Urothelium cell line (cell line): ENCODE measurements around the gene ENAH.
A peak's percentile ranks its signal among the peaks of the same experiment; 100 is the strongest.
"Not testable (repeated sequence)": the region's sequence is repeated elsewhere in the genome, so short reads cannot be mapped to it uniquely, and the experiment has no call there.

Experiments
- DNase-seq: peaks from one replicate; pipeline ENCODE4 v3.0.0; 2011; ENCODE audit warnings: low spot score, mixed read lengths
- FAIRE-seq: peaks from 2 replicates; lab custom pipeline; 2011; peaks lifted over from hg19 to GRCh38; lab: Jason Lieb, UNC

Gene ENAH

GRCh38 chr1:225652729-225653462, at the start of gene ENAH:
Gene ENAH, minus strand, starts transcription at chr1:225653123. Its CDS starts 433 bp downstream, at chr1:225652690.
- peak; percentile 90 for DNase-seq
- FAIRE-seq, result no peak

DNA sequence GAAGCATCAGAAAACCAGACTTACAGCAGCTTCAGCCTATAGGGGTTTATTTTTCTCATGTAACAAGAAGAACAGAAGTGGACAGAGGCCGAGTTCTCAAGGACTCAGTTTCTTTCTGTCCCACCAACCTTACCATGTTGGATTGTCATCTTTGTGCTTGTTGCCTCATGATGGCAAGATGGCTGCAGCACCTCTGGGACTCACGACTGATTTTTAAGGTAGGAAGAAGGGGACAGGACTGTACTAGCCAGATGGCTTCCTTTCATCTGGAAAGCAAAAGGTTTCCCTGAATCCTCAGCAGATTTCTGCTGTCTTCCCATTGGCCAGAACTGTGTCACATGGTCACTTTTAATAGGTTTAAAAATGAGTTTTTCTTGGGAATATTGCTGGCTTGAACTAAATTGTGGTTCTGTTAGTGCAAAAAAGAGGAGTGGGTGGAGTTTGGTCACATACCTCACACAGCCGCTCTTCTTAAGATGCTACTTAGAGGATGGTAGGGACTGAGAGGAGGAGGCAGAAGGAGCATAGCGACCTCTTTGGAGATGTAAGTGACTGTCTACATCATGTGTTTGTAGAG, 48.1 kb upstream of the ENAH start:
- no peak for FAIRE-seq
- peak; percentile 48 for DNase-seq

- FAIRE-seq, result peak; percentile 13
- DNase-seq, result peak; percentile 82
Measured at GRCh38 chr1:225700164-225700821, 47.4 kb upstream of the ENAH start.

DNA sequence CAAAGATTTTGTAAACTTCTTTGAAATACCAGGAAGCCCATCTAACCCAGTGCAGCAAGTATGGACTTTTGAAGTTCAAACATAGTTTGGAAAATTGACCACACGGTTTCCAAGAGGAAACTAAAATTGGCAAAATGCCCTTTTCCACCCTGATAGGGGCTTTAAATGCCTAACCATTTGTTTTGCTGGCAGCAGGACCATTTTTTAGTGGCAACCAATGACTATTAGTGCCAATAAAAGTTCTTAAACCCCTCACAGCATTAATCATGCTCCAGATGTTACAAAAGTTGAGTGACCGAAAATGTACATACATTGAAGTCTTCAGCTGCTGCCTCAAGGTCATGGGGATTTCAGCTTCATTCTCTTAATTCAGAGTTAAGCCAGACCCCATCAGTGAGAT, 46.4 kb upstream of the ENAH start:
- FAIRE-seq (no peak), DNase-seq (no peak)

DNA sequence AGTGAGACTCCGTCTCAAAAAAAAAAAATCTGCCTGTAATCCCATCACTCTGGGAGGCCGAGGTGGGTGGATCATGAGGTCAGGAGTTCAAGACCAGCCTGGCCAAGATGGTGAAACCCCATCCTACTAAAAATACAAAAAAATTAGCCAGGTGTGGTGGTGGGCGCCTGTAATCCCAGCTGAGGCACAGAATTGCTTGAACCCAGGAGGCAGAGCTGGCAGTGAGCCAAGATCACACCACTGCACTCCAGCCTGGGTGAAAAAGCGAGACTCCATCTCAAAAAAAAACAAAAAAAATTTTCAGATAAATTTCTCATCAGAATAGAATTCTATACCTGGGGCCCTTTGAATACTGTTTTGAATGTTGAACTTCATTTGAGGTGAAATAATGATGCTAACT, 45.3 kb upstream of the ENAH start:
- not testable (repeated sequence) for FAIRE-seq, DNase-seq

GRCh38 chr1:225697428-225697827, 44.5 kb upstream of the ENAH start:
- no peak for FAIRE-seq

GRCh38 chr1:225695578-225696337, 42.8 kb upstream of the ENAH start:
- FAIRE-seq (no peak), DNase-seq (no peak)

More at GRCh38 chr1:225697428-225697827, 44.5 kb upstream of the ENAH start:
- DNase-seq, result no peak

DNA sequence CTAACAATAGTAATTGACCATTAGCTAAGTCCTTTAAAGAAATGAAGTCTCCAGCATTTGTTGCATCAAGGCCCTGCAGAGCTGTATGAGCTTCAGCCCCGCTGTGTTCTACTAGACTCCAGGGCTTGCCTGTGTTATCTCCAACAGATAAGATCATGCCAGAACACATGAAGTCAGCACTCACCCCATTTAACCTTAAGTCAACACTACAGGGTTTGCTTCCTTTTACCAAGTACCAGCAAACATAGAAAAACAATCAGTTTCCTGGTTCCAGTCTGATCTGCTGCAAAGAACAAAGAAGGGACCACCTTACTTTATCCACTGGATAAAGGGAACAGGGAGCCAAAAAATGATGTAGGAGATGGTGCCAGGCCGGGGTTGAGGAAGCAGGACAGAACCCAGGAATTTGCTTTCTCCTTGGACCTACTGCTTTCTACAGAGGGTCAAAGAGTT, 41.3 kb upstream of the ENAH start:
- DNase-seq (no peak), FAIRE-seq (no peak)

DNA sequence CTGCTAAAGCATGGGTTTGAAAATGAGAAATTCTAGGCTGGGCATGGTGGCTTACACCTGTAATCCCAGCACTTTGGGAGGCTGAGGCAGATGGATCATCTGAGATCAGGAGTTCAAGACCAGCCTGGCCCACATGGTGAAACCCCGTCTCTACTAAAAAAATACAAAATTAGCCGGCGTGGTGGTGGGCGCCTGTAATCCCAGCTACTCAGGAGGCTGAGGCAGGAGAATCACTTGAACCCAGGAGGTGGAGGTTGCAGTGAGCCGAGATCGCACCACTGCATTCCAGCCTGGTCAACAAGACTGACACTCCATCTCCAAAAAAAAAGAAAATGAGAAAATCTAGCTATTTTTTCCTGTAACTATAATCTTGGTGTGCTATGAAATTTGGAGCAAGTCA, 40.8 kb upstream of the ENAH start:
- not testable (repeated sequence) for DNase-seq, FAIRE-seq

GRCh38 chr1:225693085-225693696, 40.3 kb upstream of the ENAH start:
- FAIRE-seq, result no peak

GRCh38 chr1:225692517-225692879, 39.6 kb upstream of the ENAH start:
- FAIRE-seq (no peak), DNase-seq (no peak)

More at GRCh38 chr1:225693085-225693696, 40.3 kb upstream of the ENAH start:
- no peak for DNase-seq

DNA sequence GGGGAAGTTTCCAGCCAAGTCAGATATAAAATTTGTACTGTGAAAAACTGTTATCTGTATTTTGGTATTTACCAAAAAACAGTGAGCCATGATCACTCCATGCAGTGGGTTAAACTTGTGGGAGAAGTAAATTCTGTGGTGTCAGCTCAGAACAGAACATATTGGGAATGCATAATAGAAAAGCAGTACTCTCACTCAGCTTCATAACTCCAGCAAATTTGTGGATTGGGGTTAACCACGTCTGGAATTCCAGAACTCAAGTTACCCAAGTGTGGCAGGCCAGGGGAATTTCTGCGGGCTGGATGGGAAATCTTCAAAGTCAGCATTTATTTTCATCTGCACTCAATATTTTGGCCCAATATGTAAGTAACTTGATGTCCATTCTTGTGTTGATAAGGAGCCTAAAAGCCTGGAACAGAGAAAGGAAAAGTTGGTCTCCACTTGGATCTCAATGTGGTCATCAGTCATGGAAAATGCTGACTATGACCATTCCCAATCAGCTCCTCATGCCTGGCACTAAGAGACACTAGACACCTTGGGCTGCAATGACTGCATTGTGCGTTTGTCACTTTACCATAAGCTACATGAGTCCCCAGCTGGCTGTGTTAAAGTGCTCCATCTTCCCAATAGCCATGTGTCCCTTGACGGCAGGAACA, 39.1 kb upstream of the ENAH start:
- FAIRE-seq (no peak), DNase-seq (peak; percentile 60)

- no peak for FAIRE-seq
- peak; percentile 45 for DNase-seq
Measured at GRCh38 chr1:225691377-225691776, 38.5 kb upstream of the ENAH start.

DNA sequence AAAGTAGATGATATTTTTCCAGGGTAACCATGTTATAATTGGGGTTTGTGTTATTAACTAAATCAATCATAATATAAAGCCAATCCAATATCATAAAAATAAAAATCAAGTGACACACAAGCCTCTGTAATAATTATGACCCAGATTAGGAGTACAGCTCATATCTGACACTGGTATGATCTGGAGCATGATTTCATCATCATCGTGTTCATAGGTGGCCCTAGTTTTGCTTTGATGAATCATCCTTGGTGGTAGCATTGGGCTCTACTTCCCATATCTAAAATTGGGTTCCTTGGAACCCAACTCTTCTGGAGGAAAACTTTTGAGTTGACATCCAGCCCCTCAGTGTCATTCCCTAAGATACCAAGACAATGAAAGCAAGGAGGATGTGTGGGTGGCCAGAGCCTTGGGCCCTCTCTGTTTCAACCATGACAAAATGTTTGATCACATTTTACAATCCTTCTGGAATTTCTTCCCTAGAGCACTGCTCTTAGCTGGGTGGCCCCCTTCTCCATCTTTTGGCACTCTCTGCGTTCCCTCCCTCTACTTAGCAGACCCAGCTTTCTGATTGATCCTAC, 37.0 kb upstream of the ENAH start:
- FAIRE-seq, result no peak
- DNase-seq, result no peak

- no peak for FAIRE-seq
Measured at GRCh38 chr1:225688345-225688744, 35.4 kb upstream of the ENAH start.

DNA sequence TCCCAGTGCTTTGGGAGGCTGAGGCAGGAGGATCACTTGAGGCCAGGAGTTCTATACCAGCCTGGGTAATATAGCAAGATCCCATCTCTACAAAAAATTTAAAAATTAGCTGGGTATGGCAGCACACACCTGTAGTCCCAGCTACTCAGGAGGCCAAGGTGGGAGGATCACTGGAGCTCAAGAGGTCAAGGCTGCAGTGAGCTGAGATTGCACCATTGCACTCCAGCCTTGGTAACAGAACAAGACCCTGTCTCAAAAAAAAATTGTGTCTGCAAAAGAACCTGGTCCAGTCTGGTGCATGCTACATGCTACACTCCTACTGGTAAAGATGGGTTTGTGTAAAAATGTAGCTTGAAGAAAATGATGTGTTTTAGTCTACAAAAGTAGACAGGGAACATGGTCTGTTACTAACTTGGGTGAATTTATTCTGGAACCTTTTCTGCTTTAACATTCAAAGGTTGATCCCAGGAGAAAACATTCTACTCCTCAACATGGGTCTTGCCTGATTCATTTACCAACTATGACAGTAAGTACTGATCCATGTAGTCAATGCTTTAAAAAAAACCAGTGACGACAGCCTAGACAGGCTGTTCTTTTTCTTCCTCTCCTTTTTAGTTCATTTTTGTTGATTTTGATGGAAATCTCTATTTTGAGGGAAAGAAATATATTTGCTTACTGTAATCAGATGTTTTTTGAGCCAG, 32.7 kb upstream of the ENAH start:
- no peak for FAIRE-seq
- no peak for DNase-seq

More at GRCh38 chr1:225688345-225688744, 35.4 kb upstream of the ENAH start:
- no peak for DNase-seq

DNA sequence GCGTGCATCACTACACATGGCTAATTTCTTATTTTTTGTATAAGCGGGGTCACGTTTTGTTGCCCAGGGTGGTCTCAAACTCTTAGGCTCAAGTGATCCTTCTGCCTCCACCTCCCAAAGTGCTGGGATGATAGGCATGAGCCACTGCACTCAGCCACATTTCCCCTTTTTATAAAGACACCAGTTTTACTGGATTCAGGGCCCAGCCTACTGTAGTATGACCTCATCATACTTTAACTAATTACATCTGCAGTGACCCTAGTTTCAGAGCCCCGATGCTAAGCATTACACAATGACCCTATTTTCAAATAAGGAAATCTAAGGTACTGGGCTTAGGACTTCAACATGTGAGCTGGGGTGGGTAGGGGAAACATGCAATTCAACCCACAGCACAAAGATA, 31.8 kb upstream of the ENAH start:
- DNase-seq (no peak), FAIRE-seq (no peak)

- FAIRE-seq (no peak), DNase-seq (no peak)
Measured at GRCh38 chr1:225681231-225681630, 28.3 kb upstream of the ENAH start.

DNA sequence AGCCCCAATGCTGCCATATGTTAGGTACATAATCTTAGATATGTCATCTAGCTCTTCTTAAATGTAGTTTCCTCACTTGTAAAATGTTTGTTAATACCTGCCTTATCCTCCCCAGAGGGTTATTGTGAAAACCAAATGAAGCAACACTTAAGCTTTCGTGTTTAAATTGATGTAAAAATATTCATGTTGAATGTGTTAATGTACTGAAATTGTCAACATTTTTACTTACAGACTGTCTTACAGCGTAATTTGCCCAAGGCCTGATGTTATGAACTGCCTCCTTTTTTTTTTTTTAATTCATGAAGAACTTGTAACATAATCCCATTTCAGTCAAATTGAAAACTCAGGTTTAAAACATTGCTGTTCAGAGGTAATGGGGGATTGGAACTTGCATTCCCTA, 25.6 kb upstream of the ENAH start:
- FAIRE-seq, result no peak
- DNase-seq, result no peak
